Stimulated activated naive B cell treated with anti-CD40 and anti-IgM and Interleukin-4, amounts not matched to agents 10 μg/mL and 1 μg/mL and 100 μg/mL, for 72 hours (primary cell): ENCODE results near the gene KRTAP3-2.

Source experiments
- ATAC-seq, 2 donors: fragments of 150-1000 bp; cut with Tn5 transposase; replicated peaks; 2 replicates each; pipeline ENCODE4 v1.10.0; 2021; ENCODE audit warnings: moderate library complexity in 1 of 2
- DNase-seq: peaks from one replicate; pipeline ENCODE4 v3.0.0; 2021
- H3K27ac Mint-ChIP-seq: one replicate; pipeline ENCODE4 v1.8.0; 2022; ENCODE audit warnings: mild to moderate bottlenecking, mixed read lengths
- H3K27me3 Mint-ChIP-seq, 2 donors: one replicate each; pipeline ENCODE4 v1.8.0; 2022; ENCODE audit warnings: mixed read lengths in 2 of 2
- H3K36me3 Mint-ChIP-seq, 2 donors: one replicate each; pipeline ENCODE4 v1.8.0; 2022; ENCODE audit warnings: mixed read lengths in 2 of 2, mild to moderate bottlenecking in 1 of 2
- H3K4me1 Mint-ChIP-seq, 2 donors: one replicate each; pipeline ENCODE4 v1.8.0; 2022; ENCODE audit warnings: mixed read lengths in 2 of 2, mild to moderate bottlenecking in 1 of 2
- H3K4me3 Mint-ChIP-seq, 2 donors: one replicate each; pipeline ENCODE4 v1.8.0; 2022; ENCODE audit warnings: mild to moderate bottlenecking in 2 of 2, mixed read lengths in 2 of 2, moderate library complexity in 1 of 2
- H3K9me3 Mint-ChIP-seq, 2 donors: one replicate each; pipeline ENCODE4 v1.8.0; 2022; ENCODE audit warnings: mixed read lengths in 2 of 2, mild to moderate bottlenecking in 1 of 2

Gene KRTAP3-2

DNA sequence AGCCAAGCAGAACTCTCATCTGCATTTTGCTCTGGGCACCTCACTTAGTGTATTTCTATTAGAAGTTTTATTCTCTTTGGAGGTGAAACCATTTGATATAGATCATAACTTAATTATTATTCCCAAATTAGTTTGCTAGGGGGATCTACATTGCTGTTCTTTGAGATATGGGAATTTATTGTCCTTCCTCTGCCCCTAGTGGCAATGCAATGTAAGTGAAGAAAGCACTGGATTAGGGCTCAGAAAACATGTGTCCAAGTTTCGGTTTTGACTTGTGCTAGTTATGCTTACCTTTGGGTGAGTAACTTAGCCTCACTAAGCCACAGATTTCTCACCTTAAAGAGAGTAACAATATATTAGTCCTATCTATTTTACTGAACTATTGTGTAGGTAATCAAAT is 35.9 kb downstream of the KRTAP3-2 start:
- DNase-seq (no peak), ATAC-seq (no peak)
- Mint-ChIP-seq H3K4me3 (no peak overlapping the region), H3K4me1 (peaks cover 0 to 3% of the 10 kb centered on the region in 2 donors), H3K27me3 (peaks cover 4 to 33% of the 10 kb centered on the region in 2 donors), H3K36me3 (no peaks in the 10 kb centered on the region), H3K27ac (no peak overlapping the region), H3K9me3 (peaks cover 2 to 3% of the 10 kb centered on the region in 2 donors)

- Mint-ChIP-seq H3K27me3 (peaks cover 4 to 27% of the 10 kb centered on the region in 2 donors), H3K4me1 (peaks cover 0 to 3% of the 10 kb centered on the region in 2 donors), H3K4me3 (no peak overlapping the region), H3K9me3 (peaks cover 2 to 3% of the 10 kb centered on the region in 2 donors), H3K36me3 (no peaks in the 10 kb centered on the region), H3K27ac (no peak overlapping the region)
- DNase-seq, result no peak
- ATAC-seq, result no peak
These were observed 37.6 kb downstream of the KRTAP3-2 start for GRCh38 chr17:40962059-40962561.

DNA sequence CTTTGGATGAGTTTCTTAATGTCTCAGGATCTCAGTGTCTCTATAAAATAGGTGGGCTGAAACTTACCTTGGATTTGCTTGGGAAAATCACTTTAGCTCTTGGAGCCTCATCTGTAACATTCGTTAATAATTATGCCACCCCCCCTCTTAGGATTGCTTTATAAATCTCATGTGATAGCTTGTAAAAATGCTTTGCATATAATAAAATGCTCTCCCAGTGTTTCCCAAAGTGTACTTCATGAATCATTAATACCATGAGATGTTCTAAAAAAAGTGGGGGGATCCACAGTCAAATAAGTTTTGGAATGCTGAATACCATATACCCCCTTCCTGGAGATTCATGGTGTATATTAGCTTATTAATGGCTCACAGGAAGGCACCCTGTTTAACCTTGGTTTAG is 38.1 kb downstream of the KRTAP3-2 start:
- Mint-ChIP-seq H3K9me3 (peaks cover 2 to 3% of the 10 kb centered on the region in 2 donors), H3K4me3 (no peak overlapping the region), H3K36me3 (no peaks in the 10 kb centered on the region), H3K4me1 (peaks cover 0 to 3% of the 10 kb centered on the region in 2 donors), H3K27me3 (peaks cover 7 to 29% of the 10 kb centered on the region in 2 donors), H3K27ac (no peak overlapping the region)
- ATAC-seq, result no peak
- DNase-seq, result no peak

- peaks cover 2 to 3% of the 10 kb centered on the region in 2 donors for H3K9me3 Mint-ChIP-seq
- H3K36me3 Mint-ChIP-seq, result no peaks in the 10 kb centered on the region
- no peak for DNase-seq
- peaks cover 17 to 35% of the 10 kb centered on the region in 2 donors for H3K27me3 Mint-ChIP-seq
- H3K4me3 Mint-ChIP-seq, result no peak overlapping the region
- ATAC-seq, result no peak
- H3K4me1 Mint-ChIP-seq, result peaks cover 0 to 3% of the 10 kb centered on the region in 2 donors
- no peak overlapping the region for H3K27ac Mint-ChIP-seq
These were observed 39.6 kb downstream of the KRTAP3-2 start for GRCh38 chr17:40960144-40960543.

- peaks cover 2% of the 10 kb centered on the region in 2 donors for H3K9me3 Mint-ChIP-seq
- ATAC-seq (no peak), DNase-seq (no peak)
- H3K36me3 Mint-ChIP-seq, result no peaks in the 10 kb centered on the region
- no peak overlapping the region for H3K27ac Mint-ChIP-seq
- no peak overlapping the region for H3K4me3 Mint-ChIP-seq
- no peaks in the 10 kb centered on the region for H3K4me1 Mint-ChIP-seq
- peaks cover 18 to 39% of the 10 kb centered on the region in 2 donors for H3K27me3 Mint-ChIP-seq
These were observed 41.4 kb downstream of the KRTAP3-2 start for GRCh38 chr17:40958086-40958953.

GRCh38 chr17:40956401-40957254 is 43.1 kb downstream of the KRTAP3-2 start:
- Mint-ChIP-seq H3K27ac (no peak overlapping the region), H3K36me3 (no peaks in the 10 kb centered on the region), H3K4me1 (no peaks in the 10 kb centered on the region), H3K4me3 (no peak overlapping the region), H3K9me3 (no peaks in the 10 kb centered on the region), H3K27me3 (peaks cover 18 to 47% of the 10 kb centered on the region in 2 donors)
- DNase-seq, result no peak
- no peak for ATAC-seq

DNA sequence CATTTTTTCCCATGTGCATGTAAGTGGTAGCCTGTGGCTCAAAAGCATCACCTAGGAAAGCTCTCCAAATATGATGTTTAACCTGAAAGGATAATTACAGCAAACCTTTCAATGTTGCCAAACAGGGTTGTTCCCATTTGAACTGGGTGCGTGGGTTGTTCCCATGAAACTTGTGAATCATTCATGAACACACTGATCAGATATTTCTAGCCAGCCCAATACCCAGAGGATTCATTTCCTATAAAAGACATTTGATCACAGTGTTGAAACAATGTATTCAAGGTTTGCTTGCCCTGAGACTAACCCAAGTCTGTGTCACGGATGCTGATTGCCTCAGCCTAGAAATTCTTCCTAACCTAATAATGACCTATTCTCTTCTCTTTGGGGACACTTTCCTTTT is 45.8 kb downstream of the KRTAP3-2 start:
- H3K27me3 Mint-ChIP-seq, result peaks cover 35 to 60% of the 10 kb centered on the region in 2 donors
- DNase-seq (no peak), ATAC-seq (no peak)
- peaks cover 0 to 2% of the 10 kb centered on the region in 2 donors for H3K4me1 Mint-ChIP-seq
- no peak overlapping the region for H3K4me3 Mint-ChIP-seq
- no peaks in the 10 kb centered on the region for H3K36me3 Mint-ChIP-seq
- H3K27ac Mint-ChIP-seq, result no peak overlapping the region
- H3K9me3 Mint-ChIP-seq, result no peaks in the 10 kb centered on the region

DNA sequence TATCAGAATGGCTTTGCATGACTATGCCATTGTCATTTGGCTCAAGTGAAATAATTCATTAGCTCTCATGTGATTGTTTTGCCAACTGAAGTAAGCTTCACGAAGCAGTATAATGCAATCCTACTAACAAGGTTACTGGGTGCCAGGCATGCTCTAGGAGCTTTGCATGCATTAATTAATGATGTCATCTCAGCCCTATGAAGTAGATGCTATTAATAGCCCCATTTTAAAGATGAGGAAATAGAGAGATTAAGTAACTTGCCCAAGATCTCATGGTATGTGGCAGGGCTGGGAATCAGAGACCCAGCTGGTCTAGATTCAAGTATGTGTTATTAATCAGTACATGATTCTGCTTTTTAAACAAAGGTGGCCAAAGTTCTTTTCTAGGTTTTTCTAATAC is 47.0 kb downstream of the KRTAP3-2 start:
- ATAC-seq, result no peak
- Mint-ChIP-seq H3K4me1 (peaks cover 0 to 2% of the 10 kb centered on the region in 2 donors), H3K4me3 (no peak overlapping the region), H3K27ac (no peak overlapping the region), H3K27me3 (peaks cover 38 to 72% of the 10 kb centered on the region in 2 donors), H3K36me3 (no peaks in the 10 kb centered on the region), H3K9me3 (no peaks in the 10 kb centered on the region)
- no peak for DNase-seq

DNA sequence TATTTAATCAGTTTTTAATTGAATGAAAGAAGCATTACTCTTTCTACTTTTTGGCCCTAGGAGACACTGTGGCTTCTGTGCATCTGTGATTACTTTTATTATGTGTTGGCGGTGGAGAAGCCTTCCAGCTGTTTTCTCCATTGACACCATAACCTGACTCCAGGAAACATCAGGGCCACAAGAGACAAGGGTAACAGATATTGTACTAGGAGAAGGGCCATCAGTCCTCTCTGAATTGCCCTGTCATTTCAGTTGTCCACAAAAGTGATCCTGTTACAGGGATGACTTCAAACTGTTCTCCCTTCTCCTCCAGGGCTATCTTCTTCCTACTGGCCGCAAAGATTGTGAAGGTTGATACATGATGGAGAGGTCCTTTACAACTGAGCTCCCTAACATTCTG is 47.6 kb downstream of the KRTAP3-2 start:
- Mint-ChIP-seq H3K9me3 (no peaks in the 10 kb centered on the region), H3K27ac (no peak overlapping the region), H3K27me3 (peaks cover 41 to 75% of the 10 kb centered on the region in 2 donors), H3K36me3 (no peaks in the 10 kb centered on the region), H3K4me3 (no peak overlapping the region), H3K4me1 (peaks cover 0 to 2% of the 10 kb centered on the region in 2 donors)
- DNase-seq (no peak), ATAC-seq (no peak)

DNA sequence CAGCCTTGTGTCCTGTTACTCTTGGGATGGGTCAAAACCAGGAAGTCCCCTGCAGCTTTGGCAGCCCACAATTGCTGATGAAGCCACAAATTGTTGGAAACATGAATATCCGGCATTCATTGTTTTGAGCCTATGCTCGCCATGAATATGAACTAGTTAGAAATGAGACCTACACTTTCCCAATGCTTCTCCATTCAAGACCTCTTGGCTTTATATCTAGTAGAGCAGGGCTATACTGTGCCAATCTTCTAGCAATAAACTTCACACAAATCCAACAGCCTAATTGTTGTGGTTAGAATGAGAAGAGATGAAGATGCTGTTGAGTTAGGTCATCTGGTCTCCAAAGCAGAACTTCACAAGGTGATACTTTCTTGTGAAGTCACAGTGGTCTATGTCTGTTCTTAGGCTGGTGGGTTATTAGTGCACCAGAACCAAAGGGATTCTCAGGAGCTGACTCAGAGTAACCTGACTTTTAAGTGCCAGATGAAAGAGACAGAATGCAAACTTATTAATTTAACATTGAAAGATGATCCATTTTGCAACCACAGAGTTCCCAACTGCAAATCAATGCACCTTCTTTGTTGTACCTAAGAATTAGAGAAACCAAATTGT is 48.6 kb downstream of the KRTAP3-2 start:
- H3K27me3 Mint-ChIP-seq, result peaks cover 46 to 78% of the 10 kb centered on the region in 2 donors
- H3K9me3 Mint-ChIP-seq, result no peaks in the 10 kb centered on the region
- peaks cover 0 to 2% of the 10 kb centered on the region in 2 donors for H3K4me1 Mint-ChIP-seq
- no peaks in the 10 kb centered on the region for H3K36me3 Mint-ChIP-seq
- no peak overlapping the region for H3K27ac Mint-ChIP-seq
- ATAC-seq, result no peak
- H3K4me3 Mint-ChIP-seq, result no peak overlapping the region
- DNase-seq, result no peak

DNA sequence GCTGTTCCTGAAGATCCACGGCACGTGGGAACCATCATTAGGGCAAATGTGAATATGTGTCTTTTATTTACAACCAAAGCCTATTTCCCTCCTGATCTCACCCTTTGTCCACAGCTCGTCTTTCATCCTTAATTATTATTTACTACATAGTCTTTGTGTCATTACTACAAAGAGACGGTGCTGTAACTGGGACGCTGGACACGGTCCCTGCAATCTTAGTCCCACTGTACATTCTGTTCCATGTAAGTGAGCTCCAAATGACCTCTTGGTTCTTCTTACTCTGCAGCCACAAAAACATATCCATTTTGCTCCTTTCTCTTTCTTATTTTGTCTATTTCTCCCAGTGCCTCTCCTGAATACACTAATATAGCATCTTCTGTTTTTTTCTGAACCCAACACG is 49.5 kb downstream of the KRTAP3-2 start:
- Mint-ChIP-seq H3K27me3 (peaks cover 46 to 79% of the 10 kb centered on the region in 2 donors), H3K4me1 (peaks cover 0 to 2% of the 10 kb centered on the region in 2 donors), H3K9me3 (no peaks in the 10 kb centered on the region), H3K4me3 (no peak overlapping the region), H3K36me3 (no peaks in the 10 kb centered on the region), H3K27ac (no peak overlapping the region)
- no peak for ATAC-seq
- DNase-seq, result no peak

GRCh38 chr17:40949418-40949817 is 50.3 kb downstream of the KRTAP3-2 start:
- no peak for DNase-seq
- no peaks in the 10 kb centered on the region for H3K9me3 Mint-ChIP-seq
- H3K27ac Mint-ChIP-seq, result no peak overlapping the region
- H3K4me3 Mint-ChIP-seq, result no peak overlapping the region
- H3K4me1 Mint-ChIP-seq, result peaks cover 0 to 2% of the 10 kb centered on the region in 2 donors
- no peaks in the 10 kb centered on the region for H3K36me3 Mint-ChIP-seq
- ATAC-seq, result no peak
- peaks cover 48 to 81% of the 10 kb centered on the region in 2 donors for H3K27me3 Mint-ChIP-seq
